ENCODE measurements around the gene C1QTNF3.

- TF ChIP-seq, protein P1, sequence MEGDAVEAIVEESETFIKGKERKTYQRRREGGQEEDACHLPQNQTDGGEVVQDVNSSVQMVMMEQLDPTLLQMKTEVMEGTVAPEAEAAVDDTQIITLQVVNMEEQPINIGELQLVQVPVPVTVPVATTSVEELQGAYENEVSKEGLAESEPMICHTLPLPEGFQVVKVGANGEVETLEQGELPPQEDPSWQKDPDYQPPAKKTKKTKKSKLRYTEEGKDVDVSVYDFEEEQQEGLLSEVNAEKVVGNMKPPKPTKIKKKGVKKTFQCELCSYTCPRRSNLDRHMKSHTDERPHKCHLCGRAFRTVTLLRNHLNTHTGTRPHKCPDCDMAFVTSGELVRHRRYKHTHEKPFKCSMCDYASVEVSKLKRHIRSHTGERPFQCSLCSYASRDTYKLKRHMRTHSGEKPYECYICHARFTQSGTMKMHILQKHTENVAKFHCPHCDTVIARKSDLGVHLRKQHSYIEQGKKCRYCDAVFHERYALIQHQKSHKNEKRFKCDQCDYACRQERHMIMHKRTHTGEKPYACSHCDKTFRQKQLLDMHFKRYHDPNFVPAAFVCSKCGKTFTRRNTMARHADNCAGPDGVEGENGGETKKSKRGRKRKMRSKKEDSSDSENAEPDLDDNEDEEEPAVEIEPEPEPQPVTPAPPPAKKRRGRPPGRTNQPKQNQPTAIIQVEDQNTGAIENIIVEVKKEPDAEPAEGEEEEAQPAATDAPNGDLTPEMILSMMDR (conservative IDR thresholded peaks at IDR 0.05; ENCODE audit: low read depth in 2 of 2) = no peak
- TF ChIP-seq EZH2 (IDR thresholded peaks at IDR 0.05; ENCODE audit: low read depth, unreplicated experiment) (no peak), EZH2phosphoT487 (IDR thresholded peaks at IDR 0.05; ENCODE audit: unreplicated experiment) (no peak), JUNB (IDR thresholded peaks at IDR 0.05; ENCODE audit: unreplicated experiment) (no peak), REST (IDR thresholded peaks at IDR 0.05; ENCODE audit: unreplicated experiment) (no peak), POLR2AphosphoS5 (IDR thresholded peaks at IDR 0.05; ENCODE audit: low read depth) (no peak), ZNF331 (CRISPR knock-in tag; IDR thresholded peaks at IDR 0.05; ENCODE audit: low read depth) (no peak), STAT1 (IDR thresholded peaks at IDR 0.05; ENCODE audit: unreplicated experiment) (no peak), ETS1 (IDR thresholded peaks at IDR 0.05) (no peak), CREB1 (CRISPR knock-in tag; IDR thresholded peaks at IDR 0.05; ENCODE audit: low read depth) (no peak)
- TF ChIP-seq, protein P2, sequence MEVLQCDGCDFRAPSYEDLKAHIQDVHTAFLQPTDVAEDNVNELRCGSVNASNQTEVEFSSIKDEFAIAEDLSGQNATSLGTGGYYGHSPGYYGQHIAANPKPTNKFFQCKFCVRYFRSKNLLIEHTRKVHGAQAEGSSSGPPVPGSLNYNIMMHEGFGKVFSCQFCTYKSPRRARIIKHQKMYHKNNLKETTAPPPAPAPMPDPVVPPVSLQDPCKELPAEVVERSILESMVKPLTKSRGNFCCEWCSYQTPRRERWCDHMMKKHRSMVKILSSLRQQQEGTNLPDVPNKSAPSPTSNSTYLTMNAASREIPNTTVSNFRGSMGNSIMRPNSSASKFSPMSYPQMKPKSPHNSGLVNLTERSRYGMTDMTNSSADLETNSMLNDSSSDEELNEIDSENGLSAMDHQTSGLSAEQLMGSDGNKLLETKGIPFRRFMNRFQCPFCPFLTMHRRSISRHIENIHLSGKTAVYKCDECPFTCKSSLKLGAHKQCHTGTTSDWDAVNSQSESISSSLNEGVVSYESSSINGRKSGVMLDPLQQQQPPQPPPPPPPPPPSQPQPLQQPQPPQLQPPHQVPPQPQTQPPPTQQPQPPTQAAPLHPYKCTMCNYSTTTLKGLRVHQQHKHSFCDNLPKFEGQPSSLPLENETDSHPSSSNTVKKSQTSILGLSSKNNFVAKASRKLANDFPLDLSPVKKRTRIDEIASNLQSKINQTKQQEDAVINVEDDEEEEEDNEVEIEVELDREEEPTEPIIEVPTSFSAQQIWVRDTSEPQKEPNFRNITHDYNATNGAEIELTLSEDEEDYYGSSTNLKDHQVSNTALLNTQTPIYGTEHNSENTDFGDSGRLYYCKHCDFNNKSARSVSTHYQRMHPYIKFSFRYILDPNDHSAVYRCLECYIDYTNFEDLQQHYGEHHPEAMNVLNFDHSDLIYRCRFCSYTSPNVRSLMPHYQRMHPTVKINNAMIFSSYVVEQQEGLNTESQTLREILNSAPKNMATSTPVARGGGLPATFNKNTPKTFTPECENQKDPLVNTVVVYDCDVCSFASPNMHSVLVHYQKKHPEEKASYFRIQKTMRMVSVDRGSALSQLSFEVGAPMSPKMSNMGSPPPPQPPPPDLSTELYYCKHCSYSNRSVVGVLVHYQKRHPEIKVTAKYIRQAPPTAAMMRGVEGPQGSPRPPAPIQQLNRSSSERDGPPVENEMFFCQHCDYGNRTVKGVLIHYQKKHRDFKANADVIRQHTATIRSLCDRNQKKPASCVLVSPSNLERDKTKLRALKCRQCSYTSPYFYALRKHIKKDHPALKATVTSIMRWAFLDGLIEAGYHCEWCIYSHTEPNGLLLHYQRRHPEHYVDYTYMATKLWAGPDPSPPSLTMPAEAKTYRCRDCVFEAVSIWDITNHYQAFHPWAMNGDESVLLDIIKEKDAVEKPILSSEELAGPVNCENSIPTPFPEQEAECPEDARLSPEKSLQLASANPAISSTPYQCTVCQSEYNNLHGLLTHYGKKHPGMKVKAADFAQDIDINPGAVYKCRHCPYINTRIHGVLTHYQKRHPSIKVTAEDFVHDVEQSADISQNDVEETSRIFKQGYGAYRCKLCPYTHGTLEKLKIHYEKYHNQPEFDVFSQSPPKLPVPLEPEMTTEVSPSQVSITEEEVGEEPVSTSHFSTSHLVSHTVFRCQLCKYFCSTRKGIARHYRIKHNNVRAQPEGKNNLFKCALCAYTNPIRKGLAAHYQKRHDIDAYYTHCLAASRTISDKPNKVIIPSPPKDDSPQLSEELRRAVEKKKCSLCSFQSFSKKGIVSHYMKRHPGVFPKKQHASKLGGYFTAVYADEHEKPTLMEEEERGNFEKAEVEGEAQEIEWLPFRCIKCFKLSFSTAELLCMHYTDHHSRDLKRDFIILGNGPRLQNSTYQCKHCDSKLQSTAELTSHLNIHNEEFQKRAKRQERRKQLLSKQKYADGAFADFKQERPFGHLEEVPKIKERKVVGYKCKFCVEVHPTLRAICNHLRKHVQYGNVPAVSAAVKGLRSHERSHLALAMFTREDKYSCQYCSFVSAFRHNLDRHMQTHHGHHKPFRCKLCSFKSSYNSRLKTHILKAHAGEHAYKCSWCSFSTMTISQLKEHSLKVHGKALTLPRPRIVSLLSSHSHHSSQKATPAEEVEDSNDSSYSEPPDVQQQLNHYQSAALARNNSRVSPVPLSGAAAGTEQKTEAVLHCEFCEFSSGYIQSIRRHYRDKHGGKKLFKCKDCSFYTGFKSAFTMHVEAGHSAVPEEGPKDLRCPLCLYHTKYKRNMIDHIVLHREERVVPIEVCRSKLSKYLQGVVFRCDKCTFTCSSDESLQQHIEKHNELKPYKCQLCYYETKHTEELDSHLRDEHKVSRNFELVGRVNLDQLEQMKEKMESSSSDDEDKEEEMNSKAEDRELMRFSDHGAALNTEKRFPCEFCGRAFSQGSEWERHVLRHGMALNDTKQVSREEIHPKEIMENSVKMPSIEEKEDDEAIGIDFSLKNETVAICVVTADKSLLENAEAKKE (CRISPR knock-in tag; IDR thresholded peaks at IDR 0.05) = no peak
Measured at GRCh38 chr5:34053133-34053532, 10.1 kb upstream of the C1QTNF3 start.

Data from GM23338 (cell line).